Inferior parietal cortex (tissue), 1 donor: Measurements from ENCODE around the gene ZSWIM9.

Experiments used
- DNase-seq: peaks from one replicate; pipeline ENCODE4 v3.0.0-alpha.2; 2016; ENCODE audit errors: extremely low spot score

The ZSWIM9 gene

DNA sequence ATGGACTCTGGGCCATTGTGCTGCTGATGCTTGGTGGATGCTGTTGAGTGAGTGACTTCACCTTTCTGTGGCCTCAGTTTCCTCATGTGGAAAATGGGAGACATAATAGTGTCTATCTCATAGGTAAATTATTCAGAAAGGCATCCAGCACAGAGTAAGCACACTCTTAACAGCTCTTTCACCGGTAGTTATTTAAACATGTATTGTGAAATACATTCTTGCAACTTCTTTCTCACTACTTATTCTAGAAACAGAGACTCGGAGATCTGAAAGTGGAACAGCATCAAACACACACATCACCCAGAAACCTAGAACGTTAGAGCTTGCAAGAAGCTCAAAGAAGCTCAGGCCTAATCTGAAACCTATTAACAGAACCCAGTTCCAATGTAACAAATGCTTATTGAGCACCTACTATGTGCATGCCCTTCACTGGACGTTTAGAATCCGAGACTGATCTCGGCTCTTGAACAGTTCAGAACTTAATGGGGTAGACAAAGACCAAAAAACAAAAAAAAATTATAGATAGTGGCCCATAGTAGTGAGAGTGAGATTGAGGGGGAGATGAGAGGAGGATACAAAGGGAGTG, 4.1 kb downstream of the ZSWIM9 start:
- no peak for DNase-seq

DNA sequence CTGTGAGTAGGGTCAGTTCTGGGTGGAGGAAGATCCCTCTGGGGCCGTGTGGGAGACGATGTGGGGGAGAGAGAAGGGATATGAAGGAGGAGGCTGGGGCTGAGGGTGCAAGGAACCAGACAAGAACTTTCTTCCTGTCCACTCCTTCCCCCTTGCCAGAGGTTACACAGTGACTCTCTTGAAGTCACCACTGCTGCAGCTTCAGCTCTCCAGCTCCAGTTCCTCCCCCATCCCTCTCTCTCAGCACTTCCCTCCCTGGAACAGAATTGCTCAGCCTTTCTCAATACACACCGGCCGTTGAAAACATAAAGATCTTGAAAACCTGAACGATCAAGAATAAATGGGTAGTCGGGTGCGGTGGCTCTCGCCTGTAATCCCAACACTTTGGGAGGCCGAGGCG, 5.1 kb downstream of the ZSWIM9 start:
- no peak for DNase-seq

DNA sequence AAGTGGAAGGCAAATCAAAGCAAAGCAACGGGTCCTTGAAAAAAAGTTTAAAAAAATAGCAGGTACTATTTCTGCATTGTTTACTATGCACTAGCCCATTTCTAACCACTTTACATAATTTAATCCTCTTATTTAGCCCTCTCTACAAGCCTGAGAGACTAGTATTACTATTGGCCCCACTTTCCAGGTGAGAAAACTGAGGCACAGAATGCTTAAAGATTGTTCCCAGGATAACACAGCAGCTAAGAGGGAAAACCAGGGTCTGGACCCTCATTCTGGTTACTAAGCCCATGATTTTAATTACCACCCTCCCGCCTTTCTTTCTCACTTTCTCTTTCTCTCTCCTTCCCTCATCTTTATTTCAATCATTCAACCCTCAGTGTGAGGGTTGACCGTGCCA, 5.7 kb downstream of the ZSWIM9 start:
- no peak for DNase-seq

- DNase-seq, result no peak
Measured at GRCh38 chr19:48181505-48181904, 11.0 kb downstream of the ZSWIM9 start.

DNA sequence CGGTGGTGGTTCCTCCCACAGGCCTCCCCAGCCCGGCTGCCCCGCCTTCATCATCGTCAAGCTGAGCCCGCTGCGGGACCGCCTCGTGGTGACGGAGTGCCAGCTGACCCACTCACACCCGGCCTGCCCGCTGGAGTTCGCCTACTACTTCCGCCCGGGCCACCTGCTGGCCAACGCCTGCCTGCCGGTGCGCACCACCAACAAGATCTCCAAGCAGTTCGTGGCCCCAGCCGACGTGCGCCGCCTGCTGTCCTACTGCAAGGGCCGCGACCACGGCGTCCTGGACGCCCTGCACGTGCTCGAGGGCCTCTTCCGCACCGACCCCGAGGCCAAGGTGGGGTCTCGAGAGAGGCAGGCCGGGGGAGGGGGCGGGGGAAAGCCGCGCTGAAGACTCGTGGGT, 12.0 kb downstream of the ZSWIM9 start:
- no peak for DNase-seq

- DNase-seq, result no peak
Measured at GRCh38 chr19:48183356-48183755, 12.9 kb downstream of the ZSWIM9 start.

DNA sequence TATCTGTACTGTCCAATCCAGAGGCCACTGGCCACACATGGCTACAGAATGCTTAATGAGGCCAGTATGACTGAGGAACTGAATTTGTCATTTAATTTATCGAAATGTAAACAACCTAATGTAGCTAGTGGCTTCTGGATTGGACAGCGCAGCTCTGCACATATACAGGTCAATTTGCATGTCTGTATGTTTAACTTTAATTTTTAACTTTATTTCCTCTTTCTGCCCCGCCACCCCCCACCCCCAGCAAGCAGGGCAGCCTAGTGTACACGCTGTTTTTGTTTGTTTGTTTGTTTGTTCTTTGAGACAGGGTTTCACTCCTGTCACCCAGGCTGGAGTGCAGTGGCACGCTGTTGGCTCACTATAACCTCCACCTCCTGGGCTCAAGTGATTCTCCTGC, 15.5 kb downstream of the ZSWIM9 start:
- DNase-seq, result no peak

- no peak for DNase-seq
Measured at GRCh38 chr19:48186541-48186991, 16.1 kb downstream of the ZSWIM9 start.

DNA sequence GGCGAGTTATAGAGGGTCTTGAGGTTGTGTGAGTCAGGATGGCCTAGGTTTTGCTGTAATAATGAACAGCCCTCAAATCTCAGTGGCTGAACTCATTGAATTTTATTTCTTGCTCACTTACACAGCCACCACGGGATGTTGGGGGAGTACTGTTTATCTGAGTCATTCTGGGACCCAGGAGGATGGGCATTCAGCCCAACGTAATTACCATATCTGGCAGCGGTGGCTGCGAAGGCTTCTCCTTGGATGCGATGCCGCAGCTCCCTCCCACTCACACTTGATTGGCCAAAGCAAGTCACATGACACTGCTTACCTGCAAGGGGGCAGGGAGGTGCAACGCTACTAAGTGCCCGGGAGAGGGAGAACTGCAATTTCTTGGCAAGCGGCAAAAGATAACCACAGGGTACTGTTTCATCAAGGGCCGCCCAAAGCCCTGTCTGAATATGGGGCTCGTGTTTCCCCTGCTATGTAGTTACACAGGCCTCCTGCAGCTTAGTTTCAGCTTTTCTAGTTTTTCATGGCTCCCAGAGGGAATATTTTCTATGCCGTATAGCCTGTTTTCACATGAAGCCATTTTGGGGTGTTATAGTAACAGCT, 19.9 kb downstream of the ZSWIM9 start:
- DNase-seq, result peak; percentile 87

- no peak for DNase-seq
Measured at GRCh38 chr19:48190885-48191284, 20.4 kb downstream of the ZSWIM9 start.

DNA sequence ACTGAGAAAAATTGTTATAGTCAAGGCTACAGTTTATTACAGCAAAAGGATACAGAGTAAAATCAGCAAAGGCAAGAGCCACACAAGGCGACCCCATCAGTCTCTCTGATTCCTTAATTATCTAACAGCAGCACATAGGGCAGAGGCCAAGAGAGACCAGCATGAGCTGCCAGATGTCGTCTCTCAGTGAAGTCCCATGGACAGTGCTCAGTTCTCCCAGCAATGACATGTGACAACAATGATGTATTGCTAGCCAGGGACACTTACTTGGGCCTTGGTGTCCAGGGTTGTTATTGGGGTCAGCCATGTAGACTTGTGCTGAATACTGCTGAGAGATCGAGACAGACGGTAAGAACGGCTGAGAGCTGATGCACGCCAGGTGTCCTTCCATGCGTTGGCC, 22.3 kb downstream of the ZSWIM9 start:
- DNase-seq, result no peak

DNA sequence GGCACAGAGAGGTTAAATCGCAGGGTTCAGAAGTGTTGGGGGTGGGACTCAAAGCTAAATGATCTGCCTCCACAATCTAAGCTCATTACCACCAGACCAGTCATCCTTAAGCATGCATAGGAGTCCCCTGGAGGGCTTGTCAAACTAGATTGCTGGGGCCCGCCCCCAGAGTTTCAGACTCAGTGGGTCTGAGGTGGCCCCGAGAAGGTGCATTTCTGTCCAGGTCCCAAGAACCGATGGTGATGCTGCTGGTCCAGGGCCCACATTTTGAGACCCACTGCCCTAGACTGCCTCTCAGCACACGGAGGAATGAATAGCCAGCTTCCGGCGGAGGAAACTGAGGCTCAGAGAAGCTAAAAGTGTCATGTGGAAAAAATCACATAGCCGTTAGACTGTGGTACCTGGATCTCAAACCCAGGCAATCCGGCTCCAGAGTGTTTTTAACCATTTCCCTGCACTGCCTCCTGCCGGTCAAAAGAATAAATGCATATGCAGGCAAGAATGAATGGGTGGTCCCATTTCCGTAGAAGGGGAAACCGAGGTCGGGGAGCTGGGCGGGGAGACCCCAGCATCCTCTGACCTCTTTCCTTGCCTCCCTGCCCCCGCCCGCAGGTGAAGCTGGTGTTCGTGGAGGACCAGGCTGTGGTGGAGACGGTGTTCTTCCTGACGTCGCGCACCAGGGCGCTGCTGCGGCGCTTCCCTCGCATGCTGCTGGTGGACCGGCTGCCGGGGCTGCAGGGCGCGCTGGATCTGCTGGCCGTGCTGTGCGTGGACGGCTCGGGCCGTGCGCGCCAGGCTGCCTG, 23.8 kb downstream of the ZSWIM9 start:
- DNase-seq, result no peak

- no peak for DNase-seq
Measured at GRCh38 chr19:48194844-48195830, 24.7 kb downstream of the ZSWIM9 start.

GRCh38 chr19:48196321-48196763, 25.9 kb downstream of the ZSWIM9 start:
- no peak for DNase-seq

- DNase-seq, result no peak
Measured at GRCh38 chr19:48196933-48197665, 26.6 kb downstream of the ZSWIM9 start.

- DNase-seq, result no peak
Measured at GRCh38 chr19:48203222-48203793, 32.8 kb downstream of the ZSWIM9 start.

DNA sequence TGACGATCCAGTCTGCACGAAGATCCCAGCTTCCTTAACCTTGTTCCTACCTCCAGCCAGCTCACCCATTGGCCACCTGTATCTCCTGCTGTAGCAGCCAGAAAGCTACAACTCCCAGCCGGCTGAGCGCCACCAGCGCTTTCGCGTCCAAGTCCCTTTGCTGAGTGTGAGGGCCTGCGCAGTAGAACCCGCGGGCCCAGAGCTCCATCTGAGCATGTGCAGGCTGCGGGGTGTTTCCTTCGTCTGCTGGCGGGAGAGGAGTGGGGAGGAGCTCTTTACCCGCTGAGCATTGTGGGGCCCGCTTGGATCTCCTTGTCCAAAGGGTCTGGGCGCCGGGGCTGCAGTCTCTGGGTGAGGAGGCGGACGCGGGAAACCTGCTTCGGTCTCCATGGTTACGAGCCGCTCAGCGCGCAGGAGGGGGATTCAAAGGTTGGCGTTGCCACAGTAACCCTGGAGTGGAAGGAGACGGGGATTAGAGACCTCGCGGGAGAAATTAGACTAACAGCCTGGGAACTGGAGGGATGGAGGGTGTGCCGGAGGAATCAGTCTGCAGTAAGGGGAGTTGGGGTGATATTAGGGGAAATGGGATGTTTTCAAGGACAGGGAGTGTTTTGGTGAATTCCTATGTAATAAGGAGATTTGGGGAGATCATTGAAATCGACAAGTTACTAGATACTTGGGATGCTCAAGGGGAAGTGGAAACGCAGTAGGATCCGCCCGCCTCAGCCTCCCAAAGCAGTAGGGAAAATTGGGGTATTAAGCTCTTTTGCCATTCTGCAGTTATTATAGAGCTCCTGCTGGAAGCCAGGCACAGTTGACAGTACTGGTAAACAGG, 33.5 kb downstream of the ZSWIM9 start:
- DNase-seq, result peak; percentile 98

DNA sequence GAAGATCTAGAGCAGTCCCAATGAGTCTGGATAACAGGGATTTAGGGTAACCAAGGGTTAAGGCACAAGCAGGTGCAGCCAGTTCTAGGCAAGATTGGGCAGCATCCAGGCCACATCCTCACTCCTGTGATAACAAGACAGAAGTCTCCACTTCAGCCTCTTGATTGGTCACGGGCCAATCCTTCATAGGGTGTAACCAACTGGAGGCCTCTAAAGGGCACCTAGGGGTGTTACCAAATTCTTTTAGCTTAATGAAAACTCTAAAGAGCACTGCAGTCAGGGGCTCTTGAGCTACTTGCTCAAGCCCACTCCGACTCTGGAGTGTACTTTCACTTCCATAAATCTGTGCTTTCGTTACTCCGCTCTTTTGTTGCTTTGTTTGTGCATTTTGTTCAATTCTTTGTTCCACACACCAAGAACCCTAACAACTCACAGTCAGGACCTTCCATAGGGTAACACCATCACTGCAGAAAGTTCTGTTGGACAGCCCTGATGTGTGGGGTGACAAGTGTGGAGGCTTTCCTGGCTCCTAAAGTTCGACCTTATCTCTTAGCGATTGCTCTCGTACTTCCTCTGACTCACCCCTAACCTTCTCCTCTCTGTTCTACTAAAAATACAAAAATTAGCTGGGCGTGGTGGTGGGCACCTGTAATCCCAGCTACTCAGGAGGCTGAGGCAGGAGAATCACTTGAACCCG, 36.1 kb downstream of the ZSWIM9 start:
- DNase-seq, result no peak

DNA sequence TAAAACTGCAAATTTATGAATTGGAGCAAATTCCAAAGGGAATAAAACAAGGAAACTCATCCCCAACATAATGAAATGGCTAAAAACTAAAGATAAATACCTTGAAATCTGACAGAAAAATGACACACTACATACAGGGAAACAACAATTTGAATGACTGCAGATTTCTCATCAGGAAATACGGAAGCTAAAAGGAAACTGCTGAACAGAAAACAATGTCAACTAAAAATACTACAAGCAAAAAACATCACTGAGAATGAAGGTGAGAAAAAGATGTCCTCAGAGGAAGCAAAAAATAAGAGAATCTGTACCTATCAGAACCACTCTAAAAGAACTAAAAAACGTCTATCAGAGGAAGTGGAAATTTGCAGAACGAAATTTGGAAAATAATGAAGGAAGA, 39.5 kb downstream of the ZSWIM9 start:
- no peak for DNase-seq
